Trophoblast cell (in vitro differentiated cells and primary cell): ENCODE measurements around the gene PRDM1.

Experiments
- DNase-seq, 2 donors: peaks; one replicate each; pipeline ENCODE4 v3.0.0-alpha.2; 2016
- H2AFZ ChIP-seq: 2 replicates; pipeline ENCODE4 v1.6.1; 2013; ENCODE audit warnings: low read length, moderate library complexity, mild to moderate bottlenecking; ENCODE audit not compliant: insufficient read depth, poor library complexity
- H2AK5ac ChIP-seq: 2 replicates; pipeline ENCODE4 v1.6.1; 2013; ENCODE audit warnings: mild to moderate bottlenecking, low read length
- H2BK120ac ChIP-seq: 2 replicates; pipeline ENCODE4 v1.6.1; 2013; ENCODE audit warnings: low read length, mild to moderate bottlenecking, moderate library complexity; ENCODE audit not compliant: insufficient read depth, poor library complexity
- H2BK12ac ChIP-seq: 2 replicates; pipeline ENCODE4 v1.6.1; 2013; ENCODE audit warnings: mild to moderate bottlenecking, low read length, moderate library complexity
- H2BK5ac ChIP-seq: 2 replicates; pipeline ENCODE4 v1.6.1; 2013; ENCODE audit warnings: low read length, low read depth, moderate library complexity, mild to moderate bottlenecking; ENCODE audit not compliant: poor library complexity
- H3K14ac ChIP-seq: 2 replicates; pipeline ENCODE4 v1.6.1; 2013; ENCODE audit warnings: mild to moderate bottlenecking, low read length
- H3K18ac ChIP-seq: 2 replicates; pipeline ENCODE4 v1.6.1; 2013; ENCODE audit warnings: mild to moderate bottlenecking, low read length
- H3K23ac ChIP-seq: 2 replicates; pipeline ENCODE4 v1.6.1; 2013; ENCODE audit warnings: low read length
- H3K27ac ChIP-seq: 2 replicates; pipeline ENCODE4 v1.5.1; 2013; ENCODE audit warnings: low read depth, mild to moderate bottlenecking, inconsistent platforms, low read length, moderate library complexity
- H3K27me3 ChIP-seq: 2 replicates; pipeline ENCODE4 v1.6.1; 2013; ENCODE audit warnings: inconsistent platforms, mild to moderate bottlenecking, low read length, moderate library complexity; ENCODE audit not compliant: insufficient read depth
- H3K36me3 ChIP-seq, 2 experiments: 1 replicate in 1 of 2; 2 replicates in 1 of 2; pipeline ENCODE4 v1.6.1; 2013; ENCODE audit warnings: low read length in 2 of 2, mild to moderate bottlenecking in 2 of 2, moderate library complexity in 1 of 2; ENCODE audit not compliant: insufficient read depth in 2 of 2, control insufficient read depth in 1 of 2
- H3K4ac ChIP-seq: 2 replicates; pipeline ENCODE4 v1.6.1; 2013; ENCODE audit warnings: low read depth, mild to moderate bottlenecking, low read length, moderate library complexity
- H3K4me1 ChIP-seq, 2 experiments: 1 replicate in 1 of 2; 2 replicates in 1 of 2; pipeline ENCODE4 v1.6.1; 2013; ENCODE audit warnings: low read length in 2 of 2, mild to moderate bottlenecking in 2 of 2, moderate library complexity in 1 of 2; ENCODE audit not compliant: insufficient read depth in 2 of 2, control insufficient read depth in 1 of 2
- H3K4me2 ChIP-seq: 2 replicates; pipeline ENCODE4 v1.6.1; 2013; ENCODE audit warnings: inconsistent platforms, mild to moderate bottlenecking, low read length, moderate library complexity
- H3K4me3 ChIP-seq: 2 replicates; pipeline ENCODE4 v1.5.1; 2013; ENCODE audit warnings: mild to moderate bottlenecking, low read depth, low read length, inconsistent platforms
- H3K79me1 ChIP-seq: one replicate; pipeline ENCODE4 v1.6.1; 2013; ENCODE audit warnings: low read length
- H3K79me2 ChIP-seq: 2 replicates; pipeline ENCODE4 v1.6.1; 2013; ENCODE audit warnings: low read length, mild to moderate bottlenecking; ENCODE audit not compliant: control insufficient read depth, insufficient read depth, poor library complexity
- H3K9ac ChIP-seq: 2 replicates; pipeline ENCODE4 v1.6.1; 2013; ENCODE audit warnings: mild to moderate bottlenecking, low read length
- H3K9me3 ChIP-seq: 2 replicates; pipeline ENCODE4 v1.6.1; 2013; ENCODE audit warnings: low read depth, mild to moderate bottlenecking, control low read depth, inconsistent platforms, low read length; ENCODE audit not compliant: insufficient read depth
- H4K12ac ChIP-seq: 2 replicates; pipeline ENCODE4 v1.6.1; 2013; ENCODE audit warnings: low read depth, mild to moderate bottlenecking, low read length, moderate library complexity
- H4K8ac ChIP-seq: 2 replicates; pipeline ENCODE4 v1.6.1; 2013; ENCODE audit warnings: low read depth, mild to moderate bottlenecking, low read length, moderate library complexity
- H4K91ac ChIP-seq: one replicate; pipeline ENCODE4 v1.6.1; 2013; ENCODE audit warnings: low read depth, mild to moderate bottlenecking, low read length, moderate library complexity
- WGBS: extraction: QIAGEN DNeasy Blood & Tissue Kit; methylation state at CpG from one replicate; pipeline ENCODE4 v1.1.7; 2013; ENCODE audit warnings: missing lambda C conversion rate; ENCODE audit not compliant: insufficient read length, insufficient coverage; ENCODE audit errors: extremely low coverage; 5-methylcytosine and 5-hydroxymethylcytosine counted together

Gene PRDM1

GRCh38 chr6:106080763-106081095 lies 5.4 kb upstream of the PRDM1 start:
- no peak overlapping the region for H3K4me3 ChIP-seq
- WGBS: no CpG with 5 or more reads among the region's 3 CpGs
- DNase-seq: no peak
- H2BK5ac ChIP-seq: no peak overlapping the region
- H4K91ac ChIP-seq: no peak overlapping the region
- no peak overlapping the region for H4K12ac ChIP-seq
- no peaks in the 10 kb centered on the region for H3K79me1 ChIP-seq
- H3K18ac ChIP-seq: no peak overlapping the region
- H3K4ac ChIP-seq: no peak overlapping the region
- H2BK120ac ChIP-seq: no peak overlapping the region
- no peaks in the 10 kb centered on the region for H3K79me2 ChIP-seq
- no peak overlapping the region for H2AFZ ChIP-seq
- no peak overlapping the region for H3K4me2 ChIP-seq
- no peak overlapping the region for H2BK12ac ChIP-seq
- no peak overlapping the region for H3K14ac ChIP-seq
- no peak overlapping the region for H3K27ac ChIP-seq
- no peak overlapping the region for H2AK5ac ChIP-seq
- no peaks in the 10 kb centered on the region for H3K27me3 ChIP-seq
- no peak overlapping the region for H4K8ac ChIP-seq
- H3K4me1 ChIP-seq: peaks cover 2% of the 10 kb centered on the region in 2 experiments
- H3K23ac ChIP-seq: no peak overlapping the region
- H3K36me3 ChIP-seq: no peaks in the 10 kb centered on the region
- H3K9me3 ChIP-seq: no peaks in the 10 kb centered on the region
- no peak overlapping the region for H3K9ac ChIP-seq

DNA sequence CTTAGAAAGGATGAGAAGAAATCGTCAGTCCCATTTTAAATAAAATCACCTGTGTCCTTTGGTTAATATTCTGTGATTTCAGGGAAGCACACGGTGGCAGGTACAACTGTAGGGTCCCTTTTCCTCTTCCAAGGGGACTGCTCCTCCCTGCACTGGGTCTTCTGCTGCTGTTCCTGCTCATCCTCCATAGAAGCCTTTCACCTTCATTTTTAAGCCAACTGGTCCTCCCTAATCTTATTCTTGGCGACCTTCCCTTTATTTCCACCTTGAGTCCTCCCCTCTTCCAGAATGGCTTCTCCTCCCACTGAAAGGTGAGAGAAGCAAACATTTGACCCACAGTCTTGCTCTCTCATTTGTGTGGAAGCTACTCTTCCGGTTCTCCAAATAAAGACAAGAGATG lies 4.4 kb upstream of the PRDM1 start:
- Histone ChIP-seq H3K27ac (no peak overlapping the region), H3K79me2 (no peaks in the 10 kb centered on the region), H2AFZ (no peak overlapping the region), H3K4me3 (no peak overlapping the region), H2AK5ac (no peak overlapping the region), H2BK5ac (no peak overlapping the region), H4K91ac (no peak overlapping the region), H4K12ac (no peak overlapping the region), H2BK120ac (no peak overlapping the region), H3K4me1 (peaks cover 2 to 4% of the 10 kb centered on the region in 2 experiments), H3K36me3 (no peaks in the 10 kb centered on the region), H3K79me1 (peaks cover 2% of the 10 kb centered on the region), H2BK12ac (no peak overlapping the region), H3K4me2 (no peak overlapping the region), H3K18ac (no peak overlapping the region), H3K23ac (no peak overlapping the region), H3K9ac (no peak overlapping the region), H3K27me3 (no peaks in the 10 kb centered on the region), H3K4ac (no peak overlapping the region), H3K9me3 (no peaks in the 10 kb centered on the region), H3K14ac (no peak overlapping the region), H4K8ac (no peak overlapping the region)
- no CpG with 5 or more reads among the region's 4 CpGs for WGBS
- DNase-seq: no peak

DNA sequence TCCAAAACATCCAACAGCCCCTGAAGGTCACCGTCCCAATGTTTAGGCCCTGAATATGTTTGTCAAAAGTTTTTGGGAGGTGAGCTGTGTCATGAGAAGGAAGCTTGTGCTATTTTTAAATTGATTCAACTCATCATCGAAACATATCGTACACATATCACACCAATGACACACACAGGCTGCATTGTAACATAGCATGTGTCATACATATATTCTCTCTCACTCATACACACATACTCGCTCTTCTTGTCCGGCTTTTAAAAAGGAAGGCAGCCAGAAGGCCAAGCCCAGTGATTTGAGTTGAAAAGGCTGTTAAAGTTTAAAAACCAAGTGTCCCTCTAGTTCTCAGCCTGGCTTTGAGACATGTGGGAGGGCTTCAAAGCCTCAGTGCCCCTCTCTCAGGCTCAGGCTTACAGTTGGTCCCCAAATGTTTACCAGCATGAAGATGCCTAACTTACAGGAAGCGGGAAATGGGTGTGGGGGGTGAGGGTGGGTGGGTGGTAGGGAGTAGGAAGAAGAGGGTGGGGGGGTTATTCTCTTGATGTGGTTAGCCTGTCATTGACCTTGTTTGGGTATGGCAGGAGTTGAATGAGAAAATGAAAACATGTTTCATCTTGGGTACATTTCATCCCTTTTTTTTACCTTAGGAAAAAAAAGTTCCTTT lies 3.3 kb upstream of the PRDM1 start:
- H2BK5ac ChIP-seq: no peak overlapping the region
- no peak overlapping the region for H2BK12ac ChIP-seq
- no peak overlapping the region for H3K9ac ChIP-seq
- H3K79me2 ChIP-seq: no peaks in the 10 kb centered on the region
- H4K91ac ChIP-seq: no peak overlapping the region
- WGBS: no CpG with 5 or more reads among the region's 6 CpGs
- no peak overlapping the region for H3K4ac ChIP-seq
- no peak overlapping the region for H3K27ac ChIP-seq
- no peak overlapping the region for H3K4me2 ChIP-seq
- no peak overlapping the region for H3K14ac ChIP-seq
- peak; percentile 25 to 66 for DNase-seq
- H2BK120ac ChIP-seq: no peak overlapping the region
- H3K18ac ChIP-seq: no peak overlapping the region
- H3K27me3 ChIP-seq: no peaks in the 10 kb centered on the region
- H3K23ac ChIP-seq: no peak overlapping the region
- H2AK5ac ChIP-seq: no peak overlapping the region
- peaks cover 4 to 8% of the 10 kb centered on the region in 2 experiments for H3K4me1 ChIP-seq
- no peaks in the 10 kb centered on the region for H3K9me3 ChIP-seq
- H4K8ac ChIP-seq: no peak overlapping the region
- no peak overlapping the region for H3K4me3 ChIP-seq
- peaks cover 2% of the 10 kb centered on the region for H3K79me1 ChIP-seq
- H2AFZ ChIP-seq: no peak overlapping the region
- no peaks in the 10 kb centered on the region for H3K36me3 ChIP-seq
- H4K12ac ChIP-seq: no peak overlapping the region

DNA sequence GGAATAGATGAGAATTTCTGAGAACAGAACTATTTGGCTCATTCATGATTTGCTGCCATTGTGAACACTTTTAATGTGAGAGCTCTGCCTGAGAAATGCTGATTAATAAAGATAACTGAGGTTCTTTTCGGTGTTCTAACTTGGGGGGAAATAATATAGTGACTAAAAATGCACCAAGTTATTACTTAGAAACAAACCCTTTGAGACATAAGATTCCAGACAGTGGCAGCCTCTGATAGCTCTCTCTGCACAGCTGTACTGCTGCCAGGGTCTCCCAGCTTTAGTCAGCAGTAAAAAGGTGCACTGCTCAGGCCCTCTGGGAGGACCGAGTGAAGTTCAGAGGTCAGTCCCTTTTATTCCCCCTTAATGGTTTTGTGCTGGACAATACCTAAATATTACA lies 2.5 kb upstream of the PRDM1 start:
- H2AFZ ChIP-seq: no peak overlapping the region
- H3K14ac ChIP-seq: no peak overlapping the region
- H3K79me2 ChIP-seq: no peaks in the 10 kb centered on the region
- H3K4me1 ChIP-seq: peaks cover 4 to 10% of the 10 kb centered on the region in 2 experiments
- no peaks in the 10 kb centered on the region for H3K36me3 ChIP-seq
- no peaks in the 10 kb centered on the region for H3K27me3 ChIP-seq
- H3K27ac ChIP-seq: no peak overlapping the region
- no peak overlapping the region for H3K9ac ChIP-seq
- H3K79me1 ChIP-seq: peaks cover 2% of the 10 kb centered on the region
- no peak overlapping the region for H3K4me2 ChIP-seq
- H3K4me3 ChIP-seq: no peak overlapping the region
- no peak overlapping the region for H3K18ac ChIP-seq
- H3K4ac ChIP-seq: no peak overlapping the region
- no peaks in the 10 kb centered on the region for H3K9me3 ChIP-seq
- no peak overlapping the region for H2AK5ac ChIP-seq
- no peak overlapping the region for H2BK12ac ChIP-seq
- no peak for DNase-seq
- no CpG with 5 or more reads among the region's 2 CpGs for WGBS
- H4K8ac ChIP-seq: no peak overlapping the region
- H4K12ac ChIP-seq: no peak overlapping the region
- no peak overlapping the region for H4K91ac ChIP-seq
- H2BK5ac ChIP-seq: no peak overlapping the region
- no peak overlapping the region for H2BK120ac ChIP-seq
- H3K23ac ChIP-seq: no peak overlapping the region
